Testis (tissue), 3 donors: ENCODE data around the gene PTPRD. TPM values are rescaled to one million over a fixed set of nuclear protein-coding genes. Genes with fewer than 3 reads are reported as not detected.

Source experiments
- DNase-seq: peaks from one replicate; pipeline ENCODE4 v3.0.0-alpha.2; 2019
- H3K27ac ChIP-seq, 2 donors: fragments of 200-600 bp; sonication (generic); one replicate each; pipeline ENCODE4 v1.5.1; 2019
- H3K27me3 ChIP-seq: fragments of 200-600 bp; sonication (generic); one replicate; pipeline ENCODE4 v1.5.1; 2019
- H3K36me3 ChIP-seq: fragments of 200-600 bp; sonication (generic); one replicate; pipeline ENCODE4 v1.5.1; 2017; ENCODE audit warnings: low read depth; ENCODE audit errors: missing control alignments
- H3K4me1 ChIP-seq: fragments of 200-600 bp; sonication (generic); one replicate; pipeline ENCODE4 v1.5.1; 2019
- H3K4me3 ChIP-seq, 2 donors: fragments of 200-600 bp; sonication (generic); one replicate each; pipeline ENCODE4 v1.5.1; 2017 to 2019
- H3K9me3 ChIP-seq: fragments of 200-600 bp; sonication (generic); one replicate; pipeline ENCODE4 v1.5.1; 2017
- CTCF ChIP-seq, 3 experiments: fragments of 450-650 bp in 2 of 3; fragments of 200-600 bp in 1 of 3; sonication (generic) in 1 of 3; IDR thresholded peaks; one replicate each; pipeline ENCODE4 v1.5.1; 2016 to 2019; ENCODE audit warnings: antibody characterized with exemption in 3 of 3, mild to moderate bottlenecking in 2 of 3, moderate library complexity in 1 of 3
- POLR2A ChIP-seq: fragments of 450-650 bp; IDR thresholded peaks from one replicate; pipeline ENCODE4 v1.6.1; 2017; ENCODE audit warnings: antibody characterized with exemption, mild to moderate bottlenecking, moderate library complexity
- WGBS, 2 donors: methylation state at CpG; one replicate each; pipeline ENCODE4 v1.1.5; 2018; 5-methylcytosine and 5-hydroxymethylcytosine counted together
- intact Hi-C: fragments of 100-400 bp; cut with DNase I; formaldehyde crosslinking; loops from one replicate; pipeline ENCODE4 v1.15.1; 2023; ENCODE audit warnings: low total_unique reads
- polyA plus RNA-seq: library from polyadenylated mRNA; stranded (reverse); fragments of 350-450 nt; fragmentation: Illumina TruSeq; extraction: RNeasy Lipid Tissue Mini Kit (QIAGEN cat#74804); gene quantifications from one replicate; pipeline ENCODE4 v1.2.3, GENCODE V29; 2014; ENCODE audit warnings: low read depth, low replicate concordance; ENCODE audit not compliant: insufficient read depth
- total RNA-seq, 2 donors: library from RNA; depleted of rRNA; stranded (reverse); fragments of >200 nt; gene quantifications; one replicate each; pipeline ENCODE4 v1.2.3, GENCODE V29; 2016

The PTPRD gene
- total and polyA plus RNA-seq, 3 donors from 2014 or later, result 15.4 to 33.6 (median 32.5) TPM

GRCh38 chr9:9783211-9783610 lies 829.6 kb downstream of the PTPRD start:
- Histone ChIP-seq H3K4me3 (no peak overlapping the region), H3K27ac (no peak overlapping the region), H3K27me3 (no peaks in the 10 kb centered on the region), H3K4me1 (no peaks in the 10 kb centered on the region), H3K9me3 (no peaks in the 10 kb centered on the region), H3K36me3 (no peaks in the 10 kb centered on the region)
- no peak for DNase-seq
- intact Hi-C loops, result no loop called here
- TF ChIP-seq CTCF (IDR thresholded peaks at IDR 0.05) (no peak), POLR2A (no peak)
- WGBS, 2 donors, result 46 to 66% methylated on average over 2 of the region's 2 CpGs

- Histone ChIP-seq H3K36me3 (no peaks in the 10 kb centered on the region), H3K27ac (no peak overlapping the region), H3K27me3 (no peaks in the 10 kb centered on the region), H3K4me3 (no peak overlapping the region), H3K4me1 (no peaks in the 10 kb centered on the region), H3K9me3 (no peaks in the 10 kb centered on the region)
- DNase-seq, result no peak
- intact Hi-C loops, result no loop called here
- 68 to 88% methylated on average over 6 of the region's 6 CpGs for WGBS, 2 donors
- TF ChIP-seq CTCF (IDR thresholded peaks at IDR 0.05) (no peak), POLR2A (no peak)
These were observed 834.5 kb downstream of the PTPRD start for GRCh38 chr9:9778293-9778692.

GRCh38 chr9:9774471-9774870 lies 838.3 kb downstream of the PTPRD start:
- Histone ChIP-seq H3K4me3 (no peak overlapping the region), H3K36me3 (no peaks in the 10 kb centered on the region), H3K9me3 (no peaks in the 10 kb centered on the region), H3K4me1 (no peaks in the 10 kb centered on the region), H3K27ac (no peak overlapping the region), H3K27me3 (no peaks in the 10 kb centered on the region)
- WGBS, 2 donors, result 80 to 86% methylated on average over 2 of the region's 2 CpGs
- TF ChIP-seq CTCF (IDR thresholded peaks at IDR 0.05) (no peak), POLR2A (no peak)
- no peak for DNase-seq
- intact Hi-C loops, result no loop called here

GRCh38 chr9:9771314-9771713 lies 841.5 kb downstream of the PTPRD start:
- intact Hi-C loops, result no loop called here
- Histone ChIP-seq H3K9me3 (no peaks in the 10 kb centered on the region), H3K4me1 (no peaks in the 10 kb centered on the region), H3K27ac (no peak overlapping the region), H3K27me3 (no peaks in the 10 kb centered on the region), H3K4me3 (no peak overlapping the region), H3K36me3 (no peaks in the 10 kb centered on the region)
- no peak for TF ChIP-seq CTCF (IDR thresholded peaks at IDR 0.05)
- TF ChIP-seq POLR2A, result no peak
- WGBS, 2 donors, result 86 to 95% methylated on average over 3 of the region's 3 CpGs
- no peak for DNase-seq

GRCh38 chr9:9764821-9765220 lies 848.0 kb downstream of the PTPRD start:
- H3K27ac ChIP-seq, result no peak overlapping the region
- TF ChIP-seq POLR2A (no peak), CTCF (IDR thresholded peaks at IDR 0.05) (no peak)
- 48 to 58% methylated on average over 2 of the region's 2 CpGs for WGBS, 2 donors
- no peaks in the 10 kb centered on the region for H3K36me3 ChIP-seq
- intact Hi-C loops, result no loop called here
- H3K4me1 ChIP-seq, result no peaks in the 10 kb centered on the region
- no peak overlapping the region for H3K4me3 ChIP-seq
- no peak for DNase-seq
- no peaks in the 10 kb centered on the region for H3K27me3 ChIP-seq
- no peaks in the 10 kb centered on the region for H3K9me3 ChIP-seq
